Vagina (tissue), 2 donors: ENCODE data around the gene ZNF566. TPM values are rescaled to one million over a fixed set of nuclear protein-coding genes. Genes with fewer than 3 reads are reported as not detected.

Experiments
- DNase-seq, 2 donors: peaks; one replicate each; pipeline ENCODE4 v3.0.0-alpha.2; 2017; ENCODE audit errors: extremely low spot score in 2 of 2
- H3K27ac ChIP-seq: fragments of 200-600 bp; sonication (generic); one replicate; pipeline ENCODE4 v1.5.1; 2019
- H3K27me3 ChIP-seq: fragments of 200-600 bp; sonication (generic); one replicate; pipeline ENCODE4 v1.5.1; 2019
- H3K36me3 ChIP-seq, 2 donors: fragments of 200-600 bp; sonication (generic); one replicate each; pipeline ENCODE4 v1.5.1; 2017 to 2019
- H3K4me1 ChIP-seq: fragments of 200-600 bp; sonication (generic); one replicate; pipeline ENCODE4 v1.5.1; 2019
- H3K4me3 ChIP-seq, 2 donors: fragments of 200-600 bp; sonication (generic); 1 replicate in 1 of 2; 2 replicates in 1 of 2; pipeline ENCODE4 v1.5.1; 2016 to 2019
- H3K9me3 ChIP-seq: fragments of 200-600 bp; sonication (generic); one replicate; pipeline ENCODE4 v1.5.1; 2019
- CTCF ChIP-seq, 3 experiments: fragments of 450-650 bp in 2 of 3; fragments of 200-600 bp in 1 of 3; sonication (generic) in 1 of 3; IDR thresholded peaks; one replicate each; pipeline ENCODE4 v1.5.1; 2017 to 2019; ENCODE audit warnings: antibody characterized with exemption in 3 of 3, mild to moderate bottlenecking in 2 of 3, moderate library complexity in 2 of 3
- POLR2A ChIP-seq, 2 donors: fragments of 450-650 bp; IDR thresholded peaks; one replicate each; pipeline ENCODE4 v1.6.1; 2017; ENCODE audit warnings: antibody characterized with exemption in 2 of 2, mild to moderate bottlenecking in 2 of 2, moderate library complexity in 2 of 2
- POLR2AphosphoS5 ChIP-seq, 2 donors: sonication (generic); formaldehyde crosslinking; IDR thresholded peaks; one replicate each; pipeline ENCODE4 v1.9.0; 2017; ENCODE audit warnings: antibody characterized with exemption in 2 of 2, mild to moderate bottlenecking in 2 of 2, low read depth in 1 of 2; ENCODE audit not compliant: insufficient read depth in 1 of 2
- intact Hi-C: fragments of 100-400 bp; cut with DNase I; formaldehyde crosslinking; loops from one replicate; pipeline ENCODE4 v1.15.1; 2023
- total RNA-seq: library from RNA; depleted of rRNA; stranded (reverse); fragments of >200 nt; gene quantifications from one replicate; pipeline ENCODE4 v1.2.3, GENCODE V29; 2016

ZNF566 gene
- total RNA-seq: 11.3 TPM

- Histone ChIP-seq H3K4me1 (peaks cover 19% of the 10 kb centered on the region), H3K4me3 (peak within 1 kb of the TSS; percentile 62 to 93), H3K36me3 (no peaks in the 10 kb centered on the region), H3K9me3 (no peaks in the 10 kb centered on the region), H3K27me3 (no peaks in the 10 kb centered on the region), H3K27ac (peak within 1 kb of the TSS; percentile 84)
- intact Hi-C loops: no loop called here
- peak; percentile 82 to 87 for TF ChIP-seq POLR2AphosphoS5 (IDR thresholded peaks at IDR 0.05; ENCODE audit: insufficient read depth in 1 of 2, low read depth in 1 of 2)
- TF ChIP-seq CTCF (IDR thresholded peaks at IDR 0.05): no peak
- DNase-seq: peak in 1 of 2 donors; percentile 94
Measured at GRCh38 chr19:36489118-36489919, at the start of gene ZNF566. Gene ZNF566 (minus strand): TSS chr19:36489561. CDS start chr19:36476557, 13,004 bp downstream.

GRCh38 chr19:36528921-36529518 is 39.7 kb upstream of the ZNF566 start:
- TF ChIP-seq POLR2AphosphoS5 (IDR thresholded peaks at IDR 0.05; ENCODE audit: insufficient read depth in 1 of 2, low read depth in 1 of 2): no peak
- H3K36me3 ChIP-seq: peaks cover 0 to 40% of the 10 kb centered on the region in 2 donors
- H3K9me3 ChIP-seq: peaks cover 11% of the 10 kb centered on the region
- peak overlapping the region; percentile 87 for H3K27ac ChIP-seq
- peaks cover 18% of the 10 kb centered on the region for H3K4me1 ChIP-seq
- peak overlapping the region; percentile 75 to 81 for H3K4me3 ChIP-seq
- H3K27me3 ChIP-seq: no peaks in the 10 kb centered on the region
- intact Hi-C loops: no loop called here
- no peak for DNase-seq

- Histone ChIP-seq H3K4me1 (peaks cover 18% of the 10 kb centered on the region), H3K9me3 (peaks cover 6% of the 10 kb centered on the region), H3K27ac (peak within 1 kb of the TSS; percentile 87), H3K27me3 (no peaks in the 10 kb centered on the region), H3K36me3 (peaks cover 0 to 41% of the 10 kb centered on the region in 2 donors), H3K4me3 (peak within 1 kb of the TSS; percentile 75 to 81)
- peak; percentile 94 to 96 for DNase-seq
- intact Hi-C loops: no loop called here
- TF ChIP-seq CTCF (IDR thresholded peaks at IDR 0.05) (no peak), POLR2AphosphoS5 (IDR thresholded peaks at IDR 0.05; ENCODE audit: insufficient read depth in 1 of 2, low read depth in 1 of 2) (peak; percentile 91 to 97), POLR2A (IDR thresholded peaks at IDR 0.05) (peak in 1 of 2 donors; percentile 11)
Measured at GRCh38 chr19:36528194-36528920, 39.0 kb upstream of the ZNF566 start, which contains the start of gene ZNF260. Gene ZNF260 (minus strand): TSS chr19:36528271. CDS start chr19:36515238, 13,033 bp downstream.

- peaks cover 6% of the 10 kb centered on the region for H3K9me3 ChIP-seq
- peak overlapping the region; percentile 87 for H3K27ac ChIP-seq
- peaks cover 0 to 41% of the 10 kb centered on the region in 2 donors for H3K36me3 ChIP-seq
- intact Hi-C loops: no loop called here
- peak overlapping the region; percentile 75 to 81 for H3K4me3 ChIP-seq
- H3K27me3 ChIP-seq: no peaks in the 10 kb centered on the region
- no peak for DNase-seq
- H3K4me1 ChIP-seq: peaks cover 18% of the 10 kb centered on the region
- TF ChIP-seq POLR2AphosphoS5 (IDR thresholded peaks at IDR 0.05; ENCODE audit: insufficient read depth in 1 of 2, low read depth in 1 of 2) (no peak), POLR2A (IDR thresholded peaks at IDR 0.05) (no peak), CTCF (IDR thresholded peaks at IDR 0.05) (no peak)
Measured at GRCh38 chr19:36527873-36528193, 38.5 kb upstream of the ZNF566 start.

GRCh38 chr19:36527341-36527740 is 38.0 kb upstream of the ZNF566 start:
- Histone ChIP-seq H3K9me3 (peaks cover 9% of the 10 kb centered on the region), H3K27ac (peak overlapping the region; percentile 87), H3K4me3 (peak overlapping the region; percentile 75 to 81), H3K4me1 (peaks cover 18% of the 10 kb centered on the region), H3K27me3 (no peaks in the 10 kb centered on the region), H3K36me3 (peaks cover 0 to 41% of the 10 kb centered on the region in 2 donors)
- DNase-seq: no peak
- intact Hi-C loops: no loop called here
- TF ChIP-seq POLR2AphosphoS5 (IDR thresholded peaks at IDR 0.05; ENCODE audit: insufficient read depth in 1 of 2, low read depth in 1 of 2) (no peak), CTCF (IDR thresholded peaks at IDR 0.05) (no peak), POLR2A (IDR thresholded peaks at IDR 0.05) (no peak)
